ENCODE measurements around the gene LMOD3. TPM values are rescaled to one million over a fixed set of nuclear protein-coding genes. Genes with fewer than 3 reads are reported as not detected.

LMOD3 gene
- total and polyA plus RNA-seq, 9 of the 15 experiments (the other 6 are each of a cell fraction or from before 2014, with no cell fraction given) = 0.03 TPM; not detected in 8

DNA sequence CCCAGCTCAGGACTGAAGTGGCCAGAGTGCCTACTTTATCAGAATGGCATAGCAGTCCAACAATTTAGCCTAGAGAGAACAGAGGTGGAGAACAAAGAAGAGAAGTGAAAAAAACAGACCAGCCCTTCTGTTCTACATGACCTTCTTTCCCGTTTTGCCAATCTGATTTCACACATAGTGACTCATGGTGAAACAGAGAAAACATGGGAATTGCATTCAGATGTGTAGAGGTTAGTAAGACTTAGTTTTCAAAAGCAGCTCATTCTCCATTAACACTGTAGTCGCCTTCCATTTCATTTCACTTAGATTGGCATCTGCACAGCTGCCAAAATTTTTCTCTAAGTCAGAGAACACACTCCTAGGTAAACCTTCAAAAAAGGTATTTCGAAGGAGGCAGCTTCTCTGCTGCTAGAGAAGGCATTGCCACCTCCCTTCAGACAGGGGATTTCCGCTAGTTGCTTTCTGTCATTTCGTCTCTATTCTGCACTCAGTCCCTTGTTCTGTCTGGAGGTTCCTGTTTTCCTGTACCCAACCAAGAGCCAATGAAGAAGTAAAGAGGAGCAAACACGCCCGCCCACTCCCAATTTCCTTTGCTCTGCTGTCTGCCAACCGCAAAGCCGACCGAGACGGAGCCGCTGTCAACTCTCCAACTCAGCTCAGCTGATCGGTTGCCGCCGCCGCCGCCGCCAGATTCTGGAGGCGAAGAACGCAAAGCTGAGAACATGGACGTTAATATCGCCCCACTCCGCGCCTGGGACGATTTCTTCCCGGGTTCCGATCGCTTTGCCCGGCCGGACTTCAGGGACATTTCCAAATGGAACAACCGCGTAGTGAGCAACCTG is 37.8 kb downstream of the LMOD3 start, which contains the start of gene ARL6IP5 (continued):
- TF ChIP-seq, protein P1, sequence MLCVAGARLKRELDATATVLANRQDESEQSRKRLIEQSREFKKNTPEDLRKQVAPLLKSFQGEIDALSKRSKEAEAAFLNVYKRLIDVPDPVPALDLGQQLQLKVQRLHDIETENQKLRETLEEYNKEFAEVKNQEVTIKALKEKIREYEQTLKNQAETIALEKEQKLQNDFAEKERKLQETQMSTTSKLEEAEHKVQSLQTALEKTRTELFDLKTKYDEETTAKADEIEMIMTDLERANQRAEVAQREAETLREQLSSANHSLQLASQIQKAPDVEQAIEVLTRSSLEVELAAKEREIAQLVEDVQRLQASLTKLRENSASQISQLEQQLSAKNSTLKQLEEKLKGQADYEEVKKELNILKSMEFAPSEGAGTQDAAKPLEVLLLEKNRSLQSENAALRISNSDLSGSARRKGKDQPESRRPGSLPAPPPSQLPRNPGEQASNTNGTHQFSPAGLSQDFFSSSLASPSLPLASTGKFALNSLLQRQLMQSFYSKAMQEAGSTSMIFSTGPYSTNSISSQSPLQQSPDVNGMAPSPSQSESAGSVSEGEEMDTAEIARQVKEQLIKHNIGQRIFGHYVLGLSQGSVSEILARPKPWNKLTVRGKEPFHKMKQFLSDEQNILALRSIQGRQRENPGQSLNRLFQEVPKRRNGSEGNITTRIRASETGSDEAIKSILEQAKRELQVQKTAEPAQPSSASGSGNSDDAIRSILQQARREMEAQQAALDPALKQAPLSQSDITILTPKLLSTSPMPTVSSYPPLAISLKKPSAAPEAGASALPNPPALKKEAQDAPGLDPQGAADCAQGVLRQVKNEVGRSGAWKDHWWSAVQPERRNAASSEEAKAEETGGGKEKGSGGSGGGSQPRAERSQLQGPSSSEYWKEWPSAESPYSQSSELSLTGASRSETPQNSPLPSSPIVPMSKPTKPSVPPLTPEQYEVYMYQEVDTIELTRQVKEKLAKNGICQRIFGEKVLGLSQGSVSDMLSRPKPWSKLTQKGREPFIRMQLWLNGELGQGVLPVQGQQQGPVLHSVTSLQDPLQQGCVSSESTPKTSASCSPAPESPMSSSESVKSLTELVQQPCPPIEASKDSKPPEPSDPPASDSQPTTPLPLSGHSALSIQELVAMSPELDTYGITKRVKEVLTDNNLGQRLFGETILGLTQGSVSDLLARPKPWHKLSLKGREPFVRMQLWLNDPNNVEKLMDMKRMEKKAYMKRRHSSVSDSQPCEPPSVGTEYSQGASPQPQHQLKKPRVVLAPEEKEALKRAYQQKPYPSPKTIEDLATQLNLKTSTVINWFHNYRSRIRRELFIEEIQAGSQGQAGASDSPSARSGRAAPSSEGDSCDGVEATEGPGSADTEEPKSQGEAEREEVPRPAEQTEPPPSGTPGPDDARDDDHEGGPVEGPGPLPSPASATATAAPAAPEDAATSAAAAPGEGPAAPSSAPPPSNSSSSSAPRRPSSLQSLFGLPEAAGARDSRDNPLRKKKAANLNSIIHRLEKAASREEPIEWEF (CRISPR knock-in tag; IDR thresholded peaks at IDR 0.05) = no peak
- TF ChIP-seq SAP30 (IDR thresholded peaks at IDR 0.05; ENCODE audit: borderline replicate concordance, insufficient read depth, low read depth, low read length, poor library complexity, severe bottlenecking) (no peak), FOXJ3 (CRISPR knock-in tag; IDR thresholded peaks at IDR 0.05) (no peak), MED1 (CRISPR knock-in tag; IDR thresholded peaks at IDR 0.05; ENCODE audit: borderline replicate concordance) (no peak), CBFB (CRISPR knock-in tag; IDR thresholded peaks at IDR 0.05) (no peak), CXXC5 (CRISPR knock-in tag; IDR thresholded peaks at IDR 0.05) (peak; percentile 59), MBD2 (IDR thresholded peaks at IDR 0.05; ENCODE audit: borderline replicate concordance, low read depth) (0 out of 2 replicates have a peak, but pooled peaks have one; percentile 11)
- TF ChIP-seq, protein P2, sequence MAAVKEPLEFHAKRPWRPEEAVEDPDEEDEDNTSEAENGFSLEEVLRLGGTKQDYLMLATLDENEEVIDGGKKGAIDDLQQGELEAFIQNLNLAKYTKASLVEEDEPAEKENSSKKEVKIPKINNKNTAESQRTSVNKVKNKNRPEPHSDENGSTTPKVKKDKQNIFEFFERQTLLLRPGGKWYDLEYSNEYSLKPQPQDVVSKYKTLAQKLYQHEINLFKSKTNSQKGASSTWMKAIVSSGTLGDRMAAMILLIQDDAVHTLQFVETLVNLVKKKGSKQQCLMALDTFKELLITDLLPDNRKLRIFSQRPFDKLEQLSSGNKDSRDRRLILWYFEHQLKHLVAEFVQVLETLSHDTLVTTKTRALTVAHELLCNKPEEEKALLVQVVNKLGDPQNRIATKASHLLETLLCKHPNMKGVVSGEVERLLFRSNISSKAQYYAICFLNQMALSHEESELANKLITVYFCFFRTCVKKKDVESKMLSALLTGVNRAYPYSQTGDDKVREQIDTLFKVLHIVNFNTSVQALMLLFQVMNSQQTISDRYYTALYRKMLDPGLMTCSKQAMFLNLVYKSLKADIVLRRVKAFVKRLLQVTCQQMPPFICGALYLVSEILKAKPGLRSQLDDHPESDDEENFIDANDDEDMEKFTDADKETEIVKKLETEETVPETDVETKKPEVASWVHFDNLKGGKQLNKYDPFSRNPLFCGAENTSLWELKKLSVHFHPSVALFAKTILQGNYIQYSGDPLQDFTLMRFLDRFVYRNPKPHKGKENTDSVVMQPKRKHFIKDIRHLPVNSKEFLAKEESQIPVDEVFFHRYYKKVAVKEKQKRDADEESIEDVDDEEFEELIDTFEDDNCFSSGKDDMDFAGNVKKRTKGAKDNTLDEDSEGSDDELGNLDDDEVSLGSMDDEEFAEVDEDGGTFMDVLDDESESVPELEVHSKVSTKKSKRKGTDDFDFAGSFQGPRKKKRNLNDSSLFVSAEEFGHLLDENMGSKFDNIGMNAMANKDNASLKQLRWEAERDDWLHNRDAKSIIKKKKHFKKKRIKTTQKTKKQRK (IDR thresholded peaks at IDR 0.05; ENCODE audit: borderline replicate concordance, low read depth, low read length) = no peak

Measured in K562 (cell line).